ENCODE measurements around the gene SH2D1A. TPM values are rescaled to one million over a fixed set of nuclear protein-coding genes. Genes with fewer than 3 reads are reported as not detected.

Gene SH2D1A
- total RNA-seq, 1 donor from 2014 or later, result 0.74 TPM

- TF ChIP-seq CTCF (IDR thresholded peaks at IDR 0.05) (no peak), POLR2AphosphoS5 (IDR thresholded peaks at IDR 0.05; ENCODE audit: insufficient read depth in 1 of 2, low read depth in 1 of 2) (no peak), POLR2A (IDR thresholded peaks at IDR 0.05) (no peak)
Measured at GRCh38 chrX:124392794-124393193, 46.4 kb downstream of the SH2D1A start.

GRCh38 chrX:124393238-124393637, 46.9 kb downstream of the SH2D1A start:
- H3K27me3 ChIP-seq, result no peaks in the 10 kb centered on the region
- no peak for TF ChIP-seq POLR2A (IDR thresholded peaks at IDR 0.05)
- no peak for TF ChIP-seq CTCF (IDR thresholded peaks at IDR 0.05)
- TF ChIP-seq POLR2AphosphoS5 (IDR thresholded peaks at IDR 0.05; ENCODE audit: insufficient read depth in 1 of 2, low read depth in 1 of 2), result no peak

More at GRCh38 chrX:124392794-124393193, 46.4 kb downstream of the SH2D1A start:
- H3K9me3 ChIP-seq, result no peaks in the 10 kb centered on the region
- H3K27ac ChIP-seq, result no peak overlapping the region
- no peaks in the 10 kb centered on the region for H3K27me3 ChIP-seq
- no peak overlapping the region for H3K4me3 ChIP-seq
- intact Hi-C loops (cut with DNase I), result no loop called here
- no peaks in the 10 kb centered on the region for H3K4me1 ChIP-seq
- H3K36me3 ChIP-seq, result no peaks in the 10 kb centered on the region
- no peak for DNase-seq (ENCODE audit: extremely low spot score in 2 of 2)

GRCh38 chrX:124393659-124394058, 47.3 kb downstream of the SH2D1A start:
- H3K9me3 ChIP-seq, result no peaks in the 10 kb centered on the region
- H3K27ac ChIP-seq, result no peak overlapping the region
- intact Hi-C loops (cut with DNase I), result no loop called here
- no peak overlapping the region for H3K4me3 ChIP-seq
- H3K36me3 ChIP-seq, result no peaks in the 10 kb centered on the region
- TF ChIP-seq CTCF (IDR thresholded peaks at IDR 0.05) (no peak), POLR2A (IDR thresholded peaks at IDR 0.05) (no peak), POLR2AphosphoS5 (IDR thresholded peaks at IDR 0.05; ENCODE audit: insufficient read depth in 1 of 2, low read depth in 1 of 2) (no peak)
- H3K4me1 ChIP-seq, result no peaks in the 10 kb centered on the region
- DNase-seq (ENCODE audit: extremely low spot score in 2 of 2), result no peak
- no peaks in the 10 kb centered on the region for H3K27me3 ChIP-seq

More at GRCh38 chrX:124393238-124393637, 46.9 kb downstream of the SH2D1A start:
- H3K4me1 ChIP-seq, result no peaks in the 10 kb centered on the region
- H3K27ac ChIP-seq, result no peak overlapping the region
- H3K9me3 ChIP-seq, result no peaks in the 10 kb centered on the region
- no peak overlapping the region for H3K4me3 ChIP-seq
- intact Hi-C loops (cut with DNase I), result no loop called here
- no peak for DNase-seq (ENCODE audit: extremely low spot score in 2 of 2)
- H3K36me3 ChIP-seq, result no peaks in the 10 kb centered on the region

- no peaks in the 10 kb centered on the region for H3K36me3 ChIP-seq
- TF ChIP-seq POLR2AphosphoS5 (IDR thresholded peaks at IDR 0.05; ENCODE audit: insufficient read depth in 1 of 2, low read depth in 1 of 2), result no peak
- no peak for TF ChIP-seq CTCF (IDR thresholded peaks at IDR 0.05)
- TF ChIP-seq POLR2A (IDR thresholded peaks at IDR 0.05), result no peak
- no peak overlapping the region for H3K27ac ChIP-seq
- no peak for DNase-seq (ENCODE audit: extremely low spot score in 2 of 2)
- no peaks in the 10 kb centered on the region for H3K27me3 ChIP-seq
- intact Hi-C loops (cut with DNase I), result no loop called here
- no peak overlapping the region for H3K4me3 ChIP-seq
- no peaks in the 10 kb centered on the region for H3K4me1 ChIP-seq
- no peaks in the 10 kb centered on the region for H3K9me3 ChIP-seq
Measured at GRCh38 chrX:124395145-124395880, 49.0 kb downstream of the SH2D1A start.

GRCh38 chrX:124401696-124402095, 55.3 kb downstream of the SH2D1A start:
- no peak for DNase-seq (ENCODE audit: extremely low spot score in 2 of 2)
- Histone ChIP-seq H3K27me3 (no peaks in the 10 kb centered on the region), H3K9me3 (no peaks in the 10 kb centered on the region), H3K36me3 (no peaks in the 10 kb centered on the region), H3K4me3 (no peak overlapping the region), H3K4me1 (no peaks in the 10 kb centered on the region), H3K27ac (no peak overlapping the region)
- intact Hi-C loops (cut with DNase I), result no loop called here
- TF ChIP-seq POLR2AphosphoS5 (IDR thresholded peaks at IDR 0.05; ENCODE audit: insufficient read depth in 1 of 2, low read depth in 1 of 2) (no peak), CTCF (IDR thresholded peaks at IDR 0.05) (no peak), POLR2A (IDR thresholded peaks at IDR 0.05) (no peak)

All from vagina (tissue), 2 donors.